Keratinocyte (primary cell): ENCODE measurements around the gene DMRT2.

Source experiments
- CTCF ChIP-seq, 3 experiments: IDR thresholded peaks in 1 of 3; conservative IDR thresholded peaks in 1 of 3; optimal IDR thresholded peaks in 1 of 3; 2 replicates in 2 of 3; 3 replicates in 1 of 3; pipeline versions ENCODE3 to v1.5.1; 2011; ENCODE audit warnings: low read length in 3 of 3, mild to moderate bottlenecking in 3 of 3, moderate library complexity in 2 of 3, control low read depth in 1 of 3, inconsistent platforms in 1 of 3; ENCODE audit not compliant: insufficient read depth in 2 of 3; ENCODE audit errors: extremely low read depth in 1 of 3
- EZH2 ChIP-seq: IDR thresholded peaks from one replicate; pipeline ENCODE4 v1.6.1; 2012; ENCODE audit warnings: inconsistent platforms, mild to moderate bottlenecking, low read length, moderate library complexity

- TF ChIP-seq CTCF (optimal IDR thresholded peaks at IDR 0.05 in 1 of 3, IDR thresholded peaks at IDR 0.05 in 1 of 3, conservative IDR thresholded peaks at IDR 0.05 in 1 of 3; ENCODE audit: extremely low read depth in 1 of 3, insufficient read depth in 2 of 3, low read length in 3 of 3) = no peak
- no peak for TF ChIP-seq EZH2
Observed at GRCh38 chr9:1071730-1072129, 21.6 kb downstream of the DMRT2 start.
